GM19239 (cell line): ENCODE results near the gene CREB3L2.
A peak's percentile ranks its signal among the peaks of the same experiment; 100 is the strongest.
"Not testable (repeated sequence)": the region's sequence is repeated elsewhere in the genome, so short reads cannot be mapped to it uniquely, and the experiment has no call there.

Source experiments
- DNase-seq: peaks from one replicate; pipeline ENCODE4 v3.0.0; 2011; ENCODE audit warnings: low spot score; ENCODE audit not compliant: insufficient read length
- FAIRE-seq: peaks from 2 replicates; lab custom pipeline; 2011; peaks lifted over from hg19 to GRCh38; lab: Jason Lieb, UNC

CREB3L2 gene

DNA sequence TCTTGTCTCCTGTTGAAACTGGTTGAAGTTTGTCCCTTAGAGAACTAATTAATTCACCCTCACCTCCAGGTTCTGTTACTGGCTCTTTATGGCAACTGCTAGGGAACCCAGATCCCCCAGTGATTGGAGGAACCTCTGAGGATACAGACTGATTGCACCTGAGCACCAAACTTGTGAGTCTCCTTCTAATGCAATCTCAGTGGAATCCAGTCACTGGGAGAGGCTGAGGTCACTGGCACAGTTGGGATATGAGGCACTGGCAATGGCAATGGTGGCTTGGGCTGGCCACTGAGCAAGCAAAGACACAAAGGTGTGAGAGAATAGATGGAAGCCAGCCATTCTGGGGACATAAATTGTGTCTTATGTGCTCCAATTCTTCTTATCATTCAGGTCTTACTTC is 149.8 kb downstream of the CREB3L2 start:
- DNase-seq (no peak), FAIRE-seq (no peak)

DNA sequence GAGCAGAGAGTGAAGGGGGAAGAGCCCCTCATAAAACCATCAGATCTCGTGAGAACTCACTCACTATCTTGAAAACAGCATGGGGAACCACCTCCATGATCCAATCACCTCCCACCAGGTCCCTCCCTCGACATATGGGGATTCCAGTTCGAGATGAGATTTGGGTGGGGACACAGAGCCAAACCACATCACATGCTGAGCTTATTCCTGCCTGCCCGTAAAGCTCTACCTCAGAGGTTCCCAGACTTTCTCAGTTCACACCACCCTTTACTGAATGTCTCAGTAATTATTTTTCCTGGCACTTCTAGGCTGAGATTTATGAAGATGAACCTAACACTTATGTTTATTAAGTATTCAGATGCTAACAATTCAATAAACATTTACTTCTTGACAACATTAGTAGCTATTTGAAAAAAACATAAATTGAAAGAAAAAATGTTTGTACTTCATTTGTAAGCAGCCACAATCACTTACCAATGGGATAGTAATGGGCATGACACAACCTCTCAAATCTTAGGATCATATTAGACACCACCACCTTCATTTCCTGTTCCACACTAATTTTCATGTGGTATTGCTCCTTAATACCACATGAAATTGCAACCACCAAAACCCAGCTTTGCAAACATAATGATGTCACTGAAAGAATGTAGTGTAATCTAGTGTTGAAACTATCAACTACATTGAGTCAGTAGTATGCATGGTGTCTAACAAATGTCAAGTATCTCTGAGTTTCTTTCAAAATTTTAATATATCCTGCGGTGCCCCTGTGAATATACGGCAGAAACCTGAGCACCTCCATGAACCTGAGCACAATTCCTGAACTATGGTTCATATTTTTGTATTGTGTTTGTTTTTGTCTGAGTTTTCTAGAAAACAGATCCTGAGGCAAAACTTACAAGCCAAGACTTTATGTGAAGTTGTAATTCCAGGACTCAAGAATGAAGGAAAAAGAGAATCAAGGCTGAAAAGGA is 150.6 kb downstream of the CREB3L2 start:
- FAIRE-seq = no peak
- DNase-seq = no peak

DNA sequence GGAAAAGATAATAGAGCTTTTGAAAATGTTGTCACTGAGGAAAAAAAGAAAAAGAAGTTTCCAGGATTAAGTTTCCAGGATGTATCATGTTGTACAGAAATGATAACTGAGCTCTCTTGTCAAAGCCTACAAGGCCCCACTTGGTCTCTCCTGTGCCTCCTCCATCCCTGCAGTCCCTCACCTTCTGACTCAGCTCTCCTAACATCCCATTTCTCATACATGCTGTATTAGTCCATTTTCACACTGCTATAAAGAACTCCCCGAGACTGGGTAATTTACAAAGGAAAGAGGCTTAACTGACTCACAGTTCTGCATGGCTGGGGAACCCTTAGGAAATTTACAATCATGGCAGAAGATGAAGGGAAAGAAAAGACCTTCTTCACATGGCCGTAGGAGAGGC is 151.3 kb downstream of the CREB3L2 start:
- FAIRE-seq (no peak), DNase-seq (no peak)

DNA sequence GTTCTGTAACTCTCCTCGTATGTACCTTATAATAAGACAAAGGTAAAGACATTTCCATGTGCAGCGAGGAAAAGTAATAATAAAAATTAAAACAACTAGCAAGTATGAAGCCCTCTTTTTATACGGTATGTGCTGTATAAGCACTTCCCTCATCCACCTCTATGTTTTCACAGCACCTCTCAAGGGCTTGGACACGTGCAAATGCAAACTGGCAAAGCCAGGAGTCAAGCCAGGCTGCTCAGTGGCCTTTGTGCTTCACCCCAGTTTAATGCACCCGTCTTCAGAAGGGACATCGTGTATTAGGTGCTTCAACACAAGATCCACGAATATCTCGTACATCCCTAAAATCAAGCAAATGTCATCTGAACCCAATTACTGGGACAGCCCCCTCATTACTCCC is 153.8 kb downstream of the CREB3L2 start:
- no peak for DNase-seq
- FAIRE-seq = no peak

DNA sequence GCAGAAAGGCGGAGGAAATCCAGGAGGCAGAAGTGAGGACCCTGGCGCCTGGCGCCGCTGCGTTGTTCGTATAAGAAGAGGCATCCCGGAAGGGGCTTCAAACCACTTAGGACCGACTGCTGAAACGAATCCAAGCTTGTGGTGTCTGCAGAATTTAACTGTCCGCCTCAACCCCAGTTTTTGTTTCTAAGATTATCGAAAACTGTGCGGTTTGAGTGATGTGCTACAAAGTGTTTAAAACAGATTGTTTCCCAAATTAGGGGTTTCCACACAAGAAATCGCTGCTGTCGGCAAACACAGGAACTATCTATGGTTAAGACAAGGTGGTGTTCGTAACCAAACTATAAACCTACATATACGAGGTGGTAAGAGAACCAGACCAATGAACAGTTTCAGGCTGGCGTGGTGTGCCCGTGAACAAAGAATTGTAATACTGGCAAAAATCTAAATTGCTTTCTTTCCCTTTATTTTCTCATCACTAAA is 154.3 kb downstream of the CREB3L2 start:
- FAIRE-seq = no peak

DNA sequence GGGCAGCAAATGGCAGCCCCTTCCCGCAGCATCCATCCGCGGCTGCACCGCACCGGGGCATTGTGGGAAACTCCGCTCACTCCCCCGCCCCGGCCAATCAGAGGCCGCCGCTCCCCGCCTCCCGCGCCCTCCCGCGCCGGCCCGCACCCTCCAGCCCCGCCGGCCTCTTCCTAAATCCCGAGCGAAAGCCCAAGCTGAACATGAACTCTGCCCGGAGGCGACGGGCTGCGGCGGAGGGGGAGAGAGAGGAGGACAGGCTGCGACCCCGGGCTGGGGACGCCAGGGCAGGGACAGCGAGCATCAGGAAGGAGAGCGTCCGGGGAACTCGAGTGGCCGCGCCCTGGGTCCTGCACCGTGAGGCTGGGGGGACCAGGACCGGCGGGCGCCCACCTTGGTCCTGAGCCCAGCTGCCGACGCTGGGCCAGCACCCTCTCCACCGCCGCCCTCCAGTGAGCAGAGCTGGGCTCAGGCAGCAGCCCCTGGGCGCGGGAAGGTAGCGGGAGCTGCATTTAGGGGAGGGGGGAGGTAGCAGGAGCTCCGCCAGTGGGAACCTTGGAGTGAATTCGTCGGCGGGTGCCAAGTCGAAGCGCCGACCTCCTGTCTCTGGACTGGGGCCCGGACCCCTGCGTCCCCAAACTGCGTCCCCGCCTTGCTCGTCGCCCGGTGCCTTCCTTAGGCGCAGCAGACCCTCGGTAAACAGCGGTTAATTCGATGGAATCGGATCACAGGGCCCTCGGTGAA is 154.9 kb downstream of the CREB3L2 start, which contains the start of gene DGKI:
DGKI (minus strand) TSS at position 148 of the 741 bp plus-strand sequence.
- FAIRE-seq (no peak), DNase-seq (peak; percentile 43)

More for the DNA sequence above, 154.3 kb downstream of the CREB3L2 start:
- peak; percentile 21 for DNase-seq

DNA sequence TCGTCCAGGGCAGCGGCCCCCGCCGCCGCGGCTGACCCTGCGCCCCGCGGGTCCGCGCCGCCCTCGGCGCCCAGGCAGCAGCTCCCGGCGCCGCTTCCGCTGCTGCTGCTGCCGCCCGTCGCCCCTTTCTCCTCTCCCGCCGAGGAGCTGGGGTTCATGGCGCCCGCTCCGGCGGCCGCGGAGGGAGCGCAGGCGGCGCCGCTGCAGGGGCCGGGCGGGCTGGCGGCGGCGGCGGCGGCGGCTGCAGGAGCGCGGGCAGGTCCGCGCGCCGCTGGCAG is 155.4 kb downstream of the CREB3L2 start:
- no peak for DNase-seq
- no peak for FAIRE-seq

DNA sequence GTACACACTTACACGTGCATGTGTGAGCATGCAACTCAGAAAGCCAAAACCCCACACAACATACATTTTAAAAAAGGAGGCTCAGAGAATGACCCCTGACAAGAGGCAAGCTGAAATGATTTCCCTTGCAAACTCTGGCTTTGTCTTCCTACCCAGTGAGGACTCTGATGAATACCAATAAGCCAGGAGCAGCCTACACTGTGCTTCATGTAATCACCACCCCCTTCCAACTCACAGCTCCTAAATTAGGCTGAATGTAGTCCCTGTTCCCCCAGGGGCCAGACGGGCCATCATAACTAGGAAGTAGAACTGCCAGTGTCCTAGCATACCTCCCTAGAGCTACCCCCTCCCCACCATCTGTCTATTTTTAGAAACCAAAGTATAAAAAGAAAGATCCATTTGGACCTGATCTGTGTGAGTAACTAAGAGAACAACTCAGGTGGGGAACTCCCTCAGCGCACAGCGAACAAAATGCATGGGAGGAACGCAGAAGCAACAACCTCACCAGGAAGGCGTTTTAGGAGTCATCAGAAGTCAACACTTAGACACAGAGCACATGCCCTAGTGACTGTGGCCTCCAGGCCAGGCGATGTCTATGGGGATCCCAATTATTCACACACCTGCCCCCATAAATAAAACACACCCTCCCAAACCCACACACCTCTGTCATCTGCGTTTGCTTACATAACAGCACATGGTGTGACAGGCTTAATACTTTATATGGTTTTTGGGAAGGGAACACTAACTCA is 157.0 kb downstream of the CREB3L2 start:
- DNase-seq = no peak
- FAIRE-seq = no peak

DNA sequence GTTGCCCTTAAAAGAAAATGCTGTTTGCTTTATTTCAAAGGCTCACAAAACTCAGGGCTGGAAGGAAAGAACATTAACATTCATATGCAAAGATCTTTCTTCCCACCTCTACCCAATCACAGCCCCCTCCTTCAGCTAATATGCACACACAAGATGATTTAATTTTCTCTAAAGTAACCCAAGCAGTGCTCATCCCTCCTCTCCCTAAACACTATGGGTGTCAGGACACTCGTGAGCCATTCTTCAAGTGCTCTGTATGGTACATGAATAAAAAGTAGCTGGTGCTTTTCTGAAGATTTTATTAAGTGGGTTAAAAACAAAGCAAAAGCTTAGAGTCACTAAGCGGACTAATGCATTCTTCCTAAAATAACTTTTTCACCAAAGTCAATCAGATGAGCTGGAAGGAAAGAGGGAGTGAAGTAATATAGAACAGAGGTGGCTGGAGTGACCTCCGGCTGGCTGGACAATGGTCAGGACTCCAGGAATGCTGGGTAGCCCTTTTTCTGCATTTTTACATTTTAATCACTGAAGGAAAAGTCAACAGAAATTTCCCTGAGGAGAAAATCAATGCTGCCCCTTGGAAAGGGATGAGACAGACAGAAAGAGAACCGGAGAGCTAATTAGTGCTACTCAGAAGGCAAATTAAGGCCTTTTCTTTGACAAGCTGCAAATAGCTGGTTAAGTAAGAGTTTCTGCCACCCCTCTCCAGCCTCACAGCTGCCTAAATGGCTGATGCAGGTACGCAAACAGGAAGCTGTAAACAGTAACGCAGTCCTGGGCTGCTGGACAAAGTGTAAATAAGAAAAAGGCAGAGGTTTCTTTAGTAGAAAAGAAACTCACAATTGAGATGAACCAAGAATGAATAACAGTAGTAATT is 161.7 kb downstream of the CREB3L2 start:
- FAIRE-seq (no peak), DNase-seq (no peak)

DNA sequence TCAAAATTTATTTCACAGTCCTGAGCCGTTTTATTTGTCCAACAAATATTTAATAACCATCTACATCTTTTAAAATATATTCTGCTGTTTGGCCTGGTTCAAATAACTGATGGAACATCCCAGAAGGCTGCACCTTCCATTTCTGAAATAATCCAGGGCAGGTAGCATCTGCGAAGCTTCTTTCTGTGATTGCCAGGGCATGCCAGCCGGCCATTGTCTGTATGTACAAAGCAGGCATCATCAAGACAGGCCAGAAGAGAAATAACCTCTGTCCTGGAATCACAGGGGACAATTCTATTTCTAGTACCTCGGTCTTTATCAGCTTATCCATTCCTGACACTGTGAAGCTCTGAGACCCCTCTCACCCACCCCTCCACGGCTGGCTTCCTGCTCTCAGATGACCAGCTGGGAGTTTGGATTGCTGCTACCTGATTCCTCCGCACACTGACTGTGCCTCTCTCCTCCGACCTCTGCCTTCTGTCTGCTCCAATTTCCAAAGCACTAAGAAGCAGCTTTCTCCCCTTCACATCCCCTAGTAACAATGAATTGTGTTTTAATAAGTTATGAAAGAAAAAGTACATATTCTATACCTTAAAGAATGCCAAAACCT is 163.1 kb downstream of the CREB3L2 start:
- DNase-seq (no peak), FAIRE-seq (no peak)

DNA sequence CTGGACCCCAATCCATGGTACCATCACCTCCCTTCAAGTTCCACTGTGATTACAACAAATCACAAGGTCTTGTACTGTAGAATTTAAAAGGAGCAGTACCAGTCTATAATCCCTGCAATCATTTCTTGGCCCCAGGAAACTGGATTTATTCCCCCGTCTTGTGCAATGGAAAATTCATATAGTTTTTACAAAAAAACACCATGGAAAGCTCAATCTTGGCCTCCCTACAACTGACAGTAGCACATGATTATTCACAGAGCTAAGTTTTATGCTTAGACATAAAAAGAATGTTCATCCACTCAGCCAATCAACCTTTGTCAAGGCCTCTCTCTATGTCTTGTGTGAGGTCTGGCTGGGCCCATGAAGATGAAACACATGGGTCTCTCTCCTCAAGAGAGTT is 165.3 kb downstream of the CREB3L2 start:
- FAIRE-seq (no peak), DNase-seq (no peak)

DNA sequence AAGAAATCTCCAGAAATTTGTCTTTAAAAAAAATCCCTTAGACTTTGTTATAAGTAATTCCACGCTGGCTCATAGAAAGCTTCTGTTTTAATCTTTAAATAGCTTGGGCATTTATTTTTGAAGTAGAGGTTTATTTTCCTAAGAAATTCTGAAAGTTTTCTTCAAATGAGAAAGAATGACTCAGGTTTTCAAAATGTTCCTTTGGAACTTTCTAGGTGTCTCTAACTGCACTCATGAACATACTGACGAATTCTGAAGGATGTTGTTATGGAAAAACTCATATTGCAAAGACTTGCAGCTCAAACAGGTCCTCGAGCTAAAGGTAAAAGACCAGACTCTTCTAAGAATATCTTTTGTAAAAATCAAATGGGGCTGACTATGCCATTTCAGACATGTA is 165.8 kb downstream of the CREB3L2 start:
- FAIRE-seq = no peak
- no peak for DNase-seq

DNA sequence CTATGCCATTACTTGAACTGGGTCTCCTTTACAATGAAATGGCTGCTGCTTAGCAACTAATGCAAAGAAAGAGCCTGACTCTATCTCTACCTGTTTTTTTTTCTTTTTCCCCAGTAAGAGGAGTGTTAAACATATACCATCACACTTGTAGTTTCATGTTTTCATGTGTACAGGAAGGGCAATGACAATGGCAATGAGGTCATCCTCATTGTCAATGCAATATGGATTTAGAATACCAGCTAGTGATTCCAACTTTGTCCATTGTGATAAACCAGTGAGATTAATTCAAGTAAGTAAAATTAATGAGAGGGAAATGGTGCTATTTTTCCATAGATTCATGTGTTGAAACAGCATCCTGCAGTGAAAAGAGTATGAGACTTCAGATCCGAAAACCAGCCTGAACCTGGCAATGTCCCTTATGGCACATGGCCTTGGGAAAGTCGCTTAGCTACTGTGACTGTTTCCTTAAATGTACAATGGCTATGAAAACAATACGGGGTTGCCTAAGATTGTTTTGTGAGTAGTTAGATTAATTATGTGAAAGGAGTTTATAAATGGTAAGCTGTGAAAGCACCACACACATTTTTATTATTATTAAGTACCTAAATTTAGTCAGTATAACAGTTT is 166.3 kb downstream of the CREB3L2 start:
- no peak for DNase-seq
- FAIRE-seq = no peak

DNA sequence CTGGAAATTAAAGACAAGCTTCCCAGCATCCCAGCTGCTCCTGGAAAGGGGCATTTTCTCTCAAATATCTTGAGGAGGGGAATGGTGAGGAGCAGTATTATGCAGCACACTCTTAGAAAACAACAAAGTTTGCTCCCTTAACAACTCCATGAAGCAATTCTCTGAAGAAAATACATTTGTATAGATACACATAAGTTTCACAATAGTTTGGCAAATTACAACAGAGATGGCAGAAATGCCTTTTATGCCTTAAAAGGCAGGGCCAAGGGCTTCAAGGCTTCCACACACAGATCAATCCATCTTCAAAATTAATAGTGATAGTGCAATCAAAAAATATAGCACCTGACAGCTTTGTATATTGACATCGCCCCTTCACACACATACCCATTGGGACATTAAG is 167.3 kb downstream of the CREB3L2 start:
- FAIRE-seq (no peak), DNase-seq (no peak)

DNA sequence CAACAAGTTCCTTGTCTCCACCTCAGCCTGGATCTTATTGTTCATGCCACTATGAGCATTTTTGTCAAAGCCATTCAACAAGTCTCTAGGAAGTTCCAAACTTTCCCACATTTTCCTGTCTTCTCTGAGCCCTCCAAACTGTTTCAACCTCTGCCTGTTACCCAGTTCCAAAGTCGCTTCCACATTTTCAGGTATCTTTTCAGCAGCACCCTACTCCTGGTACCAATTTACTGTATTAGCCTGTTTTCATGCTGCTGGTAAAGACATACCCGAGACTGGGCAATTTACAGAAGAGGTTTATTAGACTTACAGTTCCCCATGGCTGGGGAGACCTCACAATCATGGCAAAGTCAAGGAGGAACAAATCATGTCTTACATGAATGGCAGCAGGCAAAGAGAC is 168.9 kb downstream of the CREB3L2 start:
- FAIRE-seq, DNase-seq: not testable (repeated sequence)

DNA sequence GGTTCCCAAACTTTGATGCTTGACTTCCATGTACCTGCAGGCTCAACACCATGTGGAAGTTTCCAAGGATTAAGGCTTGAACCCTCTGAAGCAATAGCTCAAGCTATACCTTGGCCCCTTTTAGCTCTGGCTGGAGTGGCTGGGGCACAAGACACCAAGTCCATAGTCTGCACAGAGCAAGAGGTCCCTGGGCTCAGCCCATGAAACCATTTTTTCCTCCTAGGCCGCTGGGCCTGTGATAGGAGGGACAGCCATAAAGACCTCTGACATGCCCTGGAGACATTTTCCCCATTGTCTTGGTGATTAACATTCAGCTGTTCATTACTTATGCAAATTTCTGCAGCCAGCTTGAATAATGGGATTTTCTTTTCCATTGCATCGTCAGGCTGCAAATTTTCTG is 169.5 kb downstream of the CREB3L2 start:
- FAIRE-seq = no peak
- DNase-seq = no peak

DNA sequence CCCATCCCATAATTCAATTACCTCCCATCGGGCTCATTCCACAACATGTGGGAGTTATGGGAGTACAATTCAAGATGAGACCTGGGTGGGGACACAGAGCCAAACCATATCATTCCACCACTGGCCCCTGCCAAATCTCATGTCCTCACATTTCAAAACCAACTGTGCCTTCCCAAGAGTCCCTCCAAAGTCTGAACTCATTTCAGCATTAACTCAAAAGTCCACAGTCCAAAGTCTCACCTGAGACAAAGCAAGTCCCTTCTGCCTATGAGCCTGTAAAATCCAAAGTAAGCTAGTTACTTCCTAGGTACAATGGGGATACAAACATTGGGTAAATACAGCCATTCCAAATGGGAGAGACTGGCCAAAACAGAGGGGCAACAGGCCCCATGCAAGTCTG is 170.3 kb downstream of the CREB3L2 start:
- FAIRE-seq, DNase-seq: not testable (repeated sequence)

DNA sequence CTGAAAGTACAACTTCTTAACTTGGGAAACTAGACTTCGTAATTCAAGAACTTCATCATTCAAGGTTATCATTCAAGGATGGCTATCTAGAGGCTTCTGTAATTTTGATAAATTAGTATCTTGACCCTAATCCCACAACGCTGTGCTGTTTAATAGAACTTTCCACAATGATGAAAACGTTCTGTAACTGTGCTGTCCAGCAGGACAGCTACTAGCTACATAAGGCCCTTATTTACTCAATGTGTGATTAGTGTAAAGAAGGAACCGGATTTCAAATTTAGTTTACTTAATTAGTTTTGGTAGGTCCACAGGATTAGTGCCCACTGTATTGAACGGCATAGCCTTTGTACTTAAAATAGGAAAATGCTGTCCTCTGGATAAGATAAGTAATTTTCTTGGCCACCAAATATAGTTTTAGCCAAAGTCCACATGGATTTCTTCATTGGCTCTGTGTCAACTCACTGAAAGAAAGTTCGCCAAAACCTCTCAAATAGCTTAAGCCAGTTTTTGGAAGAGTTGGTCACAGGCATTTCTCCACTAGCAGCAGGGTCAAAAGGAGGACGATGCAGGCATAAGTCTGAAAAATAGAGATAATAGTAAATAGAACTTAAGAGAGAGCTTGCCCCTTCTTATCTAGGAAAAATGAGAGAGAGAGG is 172.4 kb downstream of the CREB3L2 start:
- DNase-seq (no peak), FAIRE-seq (no peak)
